ENCODE measurements around the gene PIP5K1B.

DNA sequence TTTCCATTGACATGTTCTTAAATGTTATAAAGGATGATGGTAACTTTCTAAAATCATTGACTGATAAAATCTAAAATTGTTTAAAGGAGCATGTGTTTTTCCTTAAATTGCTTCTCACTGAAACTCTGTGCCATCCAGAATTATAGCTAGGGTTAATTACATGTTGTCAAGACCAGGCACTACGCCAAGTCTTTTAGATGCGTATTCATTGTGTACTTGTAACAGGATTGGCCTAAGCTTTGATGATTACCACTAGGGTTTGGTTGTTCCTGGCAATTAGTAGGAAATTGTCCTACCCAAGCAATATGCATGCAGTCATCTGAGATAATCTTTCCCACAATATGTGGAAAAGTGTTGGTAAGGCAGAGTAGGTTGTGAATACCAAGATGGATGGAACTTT is 265.1 kb downstream of the PIP5K1B start:
- TF ChIP-seq, protein P1, sequence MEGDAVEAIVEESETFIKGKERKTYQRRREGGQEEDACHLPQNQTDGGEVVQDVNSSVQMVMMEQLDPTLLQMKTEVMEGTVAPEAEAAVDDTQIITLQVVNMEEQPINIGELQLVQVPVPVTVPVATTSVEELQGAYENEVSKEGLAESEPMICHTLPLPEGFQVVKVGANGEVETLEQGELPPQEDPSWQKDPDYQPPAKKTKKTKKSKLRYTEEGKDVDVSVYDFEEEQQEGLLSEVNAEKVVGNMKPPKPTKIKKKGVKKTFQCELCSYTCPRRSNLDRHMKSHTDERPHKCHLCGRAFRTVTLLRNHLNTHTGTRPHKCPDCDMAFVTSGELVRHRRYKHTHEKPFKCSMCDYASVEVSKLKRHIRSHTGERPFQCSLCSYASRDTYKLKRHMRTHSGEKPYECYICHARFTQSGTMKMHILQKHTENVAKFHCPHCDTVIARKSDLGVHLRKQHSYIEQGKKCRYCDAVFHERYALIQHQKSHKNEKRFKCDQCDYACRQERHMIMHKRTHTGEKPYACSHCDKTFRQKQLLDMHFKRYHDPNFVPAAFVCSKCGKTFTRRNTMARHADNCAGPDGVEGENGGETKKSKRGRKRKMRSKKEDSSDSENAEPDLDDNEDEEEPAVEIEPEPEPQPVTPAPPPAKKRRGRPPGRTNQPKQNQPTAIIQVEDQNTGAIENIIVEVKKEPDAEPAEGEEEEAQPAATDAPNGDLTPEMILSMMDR (IDR thresholded peaks at IDR 0.05; ENCODE audit: extremely low read depth in 1 of 2, insufficient read depth in 1 of 2, low read depth in 1 of 2, low read length in 2 of 2), result no peak
- TF ChIP-seq POLR2AphosphoS5 (IDR thresholded peaks at IDR 0.05; ENCODE audit: insufficient read depth, low read depth, low read length) (no peak), POLR2A (IDR thresholded peaks at IDR 0.05; ENCODE audit: low read depth, low read length) (no peak), EZH2 (IDR thresholded peaks at IDR 0.05; ENCODE audit: borderline replicate concordance, low read depth, low read length, severe bottlenecking) (no peak), MYC (IDR thresholded peaks at IDR 0.05; ENCODE audit: low read depth, low read length) (no peak)
